Parathyroid adenoma (tissue), 2 donors: ENCODE data around the gene AZGP1.
A peak's percentile ranks its signal among the peaks of the same experiment; 100 is the strongest.
"Not testable (repeated sequence)": the region's sequence is repeated elsewhere in the genome, so short reads cannot be mapped to it uniquely, and the experiment has no call there.

Experiments
- H2AFZ ChIP-seq: fragments of 300-600 bp; sonication (generic); one replicate; pipeline ENCODE4 v1.7.0; 2017; ENCODE audit warnings: antibody characterized with exemption, mild to moderate bottlenecking
- H3K27ac ChIP-seq: fragments of 300-600 bp; sonication (generic); one replicate; pipeline ENCODE4 v1.7.0; 2017
- H3K27me3 ChIP-seq: fragments of 300-600 bp; sonication (generic); one replicate; pipeline ENCODE4 v1.7.0; 2017; ENCODE audit warnings: low read length; ENCODE audit not compliant: control insufficient read depth, insufficient read depth
- H3K36me3 ChIP-seq: fragments of 300-600 bp; sonication (generic); one replicate; pipeline ENCODE4 v1.7.0; 2017; ENCODE audit warnings: low read length; ENCODE audit not compliant: control insufficient read depth, insufficient read depth
- H3K4me1 ChIP-seq: fragments of 300-600 bp; sonication (generic); one replicate; pipeline ENCODE4 v1.7.0; 2017; ENCODE audit warnings: control low read depth
- H3K4me2 ChIP-seq: fragments of 300-600 bp; sonication (generic); one replicate; pipeline ENCODE4 v1.7.0; 2017; ENCODE audit warnings: low read length
- H3K4me3 ChIP-seq: fragments of 300-600 bp; sonication (generic); one replicate; pipeline ENCODE4 v1.7.0; 2017; ENCODE audit warnings: low read depth, low read length
- H3K79me2 ChIP-seq: fragments of 300-600 bp; sonication (generic); one replicate; pipeline ENCODE4 v1.7.0; 2017; ENCODE audit warnings: control low read depth
- H3K9ac ChIP-seq: fragments of 300-600 bp; sonication (generic); one replicate; pipeline ENCODE4 v1.7.0; 2017; ENCODE audit warnings: mild to moderate bottlenecking
- H3K9me3 ChIP-seq: fragments of 300-600 bp; sonication (generic); one replicate; pipeline ENCODE4 v1.7.0; 2017; ENCODE audit warnings: low read length; ENCODE audit not compliant: control insufficient read depth
- CTCF ChIP-seq: fragments of 300-600 bp; sonication (generic); IDR thresholded peaks from one replicate; pipeline ENCODE4 v1.7.0; 2017; ENCODE audit warnings: antibody characterized with exemption, mild to moderate bottlenecking
- donor health status: primary hyperparathyroidism.

The AZGP1 gene

GRCh38 chr7:99997545-99998137 lies 21.8 kb upstream of the AZGP1 start:
- Histone ChIP-seq H3K79me2 (no peaks in the 10 kb centered on the region), H3K9ac (no peak overlapping the region), H3K27ac (peak overlapping the region; percentile 35), H3K4me3 (peak overlapping the region; percentile 33), H3K9me3 (no peaks in the 10 kb centered on the region), H2AFZ (peak overlapping the region; percentile 74), H3K27me3 (no peaks in the 10 kb centered on the region), H3K4me2 (no peak overlapping the region), H3K4me1 (no peaks in the 10 kb centered on the region), H3K36me3 (no peaks in the 10 kb centered on the region)
- TF ChIP-seq CTCF: no peak

DNA sequence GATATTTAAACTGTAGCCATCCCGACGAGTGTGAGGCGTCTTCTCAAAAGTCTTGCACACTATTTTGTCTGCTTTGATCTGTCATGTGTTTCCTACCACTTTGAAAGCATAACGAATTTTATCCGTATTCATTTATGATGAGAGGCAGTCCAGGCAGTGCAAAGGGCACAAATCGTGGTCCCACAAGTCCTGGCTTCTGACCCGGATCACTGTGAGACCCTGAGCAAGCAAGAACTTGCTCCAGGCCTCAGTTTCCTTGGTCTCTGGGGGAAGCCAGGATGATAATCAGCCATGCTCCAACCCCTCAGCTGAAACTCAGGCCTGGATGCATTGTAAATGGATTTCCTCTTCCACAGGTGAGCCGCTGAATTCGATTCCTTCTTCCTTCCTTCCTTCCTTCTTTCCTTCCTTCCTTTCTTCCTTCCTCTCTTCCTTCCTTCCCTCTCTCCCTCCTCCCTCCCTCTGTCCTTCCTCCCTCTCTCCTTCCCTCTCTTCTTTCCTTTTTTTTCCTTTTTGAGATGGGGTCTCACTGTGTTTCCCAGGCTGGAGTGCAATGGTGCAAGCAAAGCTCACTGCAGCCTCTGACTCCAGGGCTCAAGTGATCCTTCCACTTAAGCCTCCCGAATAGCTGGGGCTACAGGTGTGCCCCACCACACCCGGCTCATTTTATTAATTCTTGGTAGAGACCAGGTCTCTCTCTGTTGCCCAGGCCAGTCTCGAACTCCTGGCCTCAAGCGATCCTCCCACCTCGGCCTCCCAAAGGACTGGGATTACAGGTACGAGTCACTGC lies 21.1 kb upstream of the AZGP1 start:
- Histone ChIP-seq H3K4me1 (no peaks in the 10 kb centered on the region), H3K27me3 (no peaks in the 10 kb centered on the region), H3K9me3 (no peaks in the 10 kb centered on the region), H2AFZ (peak overlapping the region; percentile 74), H3K27ac (peak overlapping the region; percentile 35), H3K9ac (no peak overlapping the region), H3K79me2 (no peaks in the 10 kb centered on the region), H3K4me2 (no peak overlapping the region), H3K36me3 (no peaks in the 10 kb centered on the region), H3K4me3 (peak overlapping the region; percentile 33)
- TF ChIP-seq CTCF: no peak

GRCh38 chr7:99994819-99995218 lies 19.0 kb upstream of the AZGP1 start:
- H3K36me3 ChIP-seq: no peaks in the 10 kb centered on the region
- no peaks in the 10 kb centered on the region for H3K9me3 ChIP-seq
- H2AFZ ChIP-seq: no peak overlapping the region
- H3K4me3 ChIP-seq: no peak overlapping the region
- H3K4me1 ChIP-seq: peaks cover 2% of the 10 kb centered on the region
- no peak for TF ChIP-seq CTCF
- no peaks in the 10 kb centered on the region for H3K79me2 ChIP-seq
- H3K27ac ChIP-seq: no peak overlapping the region
- no peaks in the 10 kb centered on the region for H3K27me3 ChIP-seq
- H3K4me2 ChIP-seq: no peak overlapping the region
- no peak overlapping the region for H3K9ac ChIP-seq

- no peak overlapping the region for H3K4me3 ChIP-seq
- no peak overlapping the region for H3K4me2 ChIP-seq
- no peaks in the 10 kb centered on the region for H3K79me2 ChIP-seq
- H3K9ac ChIP-seq: no peak overlapping the region
- H3K27ac ChIP-seq: no peak overlapping the region
- H3K27me3 ChIP-seq: no peaks in the 10 kb centered on the region
- no peak overlapping the region for H2AFZ ChIP-seq
- H3K9me3 ChIP-seq: no peaks in the 10 kb centered on the region
- no peak for TF ChIP-seq CTCF
- no peaks in the 10 kb centered on the region for H3K36me3 ChIP-seq
- peaks cover 2% of the 10 kb centered on the region for H3K4me1 ChIP-seq
Measured at GRCh38 chr7:99992330-99993038, 16.7 kb upstream of the AZGP1 start.

DNA sequence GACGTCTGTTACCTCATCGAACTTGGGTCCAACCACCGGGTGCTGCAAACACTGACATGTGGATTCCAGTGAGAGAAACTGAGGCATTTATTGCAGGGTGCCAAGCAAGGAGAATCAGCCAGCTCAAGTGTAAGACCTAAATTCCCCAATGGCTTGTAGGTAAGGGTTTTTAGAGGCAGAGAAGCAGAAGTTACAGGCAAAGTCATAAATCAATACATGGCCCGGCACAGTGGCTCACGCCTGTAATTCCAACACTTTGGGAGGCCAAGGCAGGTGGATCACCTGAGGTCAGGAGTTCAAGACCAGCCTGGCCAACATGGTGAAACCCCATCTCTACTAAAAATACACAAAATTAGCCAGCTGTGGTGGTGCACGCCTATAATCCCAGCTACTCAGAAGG lies 15.7 kb upstream of the AZGP1 start:
- not testable (repeated sequence) for H2AFZ ChIP-seq, H3K27me3 ChIP-seq, H3K4me3 ChIP-seq, H3K9ac ChIP-seq, H3K4me2 ChIP-seq, H3K36me3 ChIP-seq, H3K4me1 ChIP-seq, H3K79me2 ChIP-seq, H3K27ac ChIP-seq, H3K9me3 ChIP-seq
